ENCODE data around the gene ZNF248. TPM values are rescaled to one million over a fixed set of nuclear protein-coding genes. Genes with fewer than 3 reads are reported as not detected.

Gene ZNF248
- total RNA-seq, 6 experiments from 2014 or later = 3.3 to 5.5 (median 4.1) TPM

- DNase-seq = no peak
- no peak overlapping the region for H3K4me3 ChIP-seq
- no peak overlapping the region for H3K27ac ChIP-seq
- peaks cover 0 to 28% (median 5%) of the 10 kb centered on the region in 4 donors for H3K9me3 ChIP-seq
- intact Hi-C loops (cut with DNase I) = no loop called here
- 87% methylated on average over 2 of the region's 2 CpGs for WGBS (ENCODE audit: insufficient coverage, low coverage, low lambda C conversion rate, missing lambda C conversion rate)
- TF ChIP-seq, protein P1, sequence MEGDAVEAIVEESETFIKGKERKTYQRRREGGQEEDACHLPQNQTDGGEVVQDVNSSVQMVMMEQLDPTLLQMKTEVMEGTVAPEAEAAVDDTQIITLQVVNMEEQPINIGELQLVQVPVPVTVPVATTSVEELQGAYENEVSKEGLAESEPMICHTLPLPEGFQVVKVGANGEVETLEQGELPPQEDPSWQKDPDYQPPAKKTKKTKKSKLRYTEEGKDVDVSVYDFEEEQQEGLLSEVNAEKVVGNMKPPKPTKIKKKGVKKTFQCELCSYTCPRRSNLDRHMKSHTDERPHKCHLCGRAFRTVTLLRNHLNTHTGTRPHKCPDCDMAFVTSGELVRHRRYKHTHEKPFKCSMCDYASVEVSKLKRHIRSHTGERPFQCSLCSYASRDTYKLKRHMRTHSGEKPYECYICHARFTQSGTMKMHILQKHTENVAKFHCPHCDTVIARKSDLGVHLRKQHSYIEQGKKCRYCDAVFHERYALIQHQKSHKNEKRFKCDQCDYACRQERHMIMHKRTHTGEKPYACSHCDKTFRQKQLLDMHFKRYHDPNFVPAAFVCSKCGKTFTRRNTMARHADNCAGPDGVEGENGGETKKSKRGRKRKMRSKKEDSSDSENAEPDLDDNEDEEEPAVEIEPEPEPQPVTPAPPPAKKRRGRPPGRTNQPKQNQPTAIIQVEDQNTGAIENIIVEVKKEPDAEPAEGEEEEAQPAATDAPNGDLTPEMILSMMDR (IDR thresholded peaks at IDR 0.05) = no peak
- TF ChIP-seq POLR2A (IDR thresholded peaks at IDR 0.05) = no peak
- H3K36me3 ChIP-seq = no peaks in the 10 kb centered on the region
- H3K27me3 ChIP-seq = no peaks in the 10 kb centered on the region
- no peak for ATAC-seq
- no peaks in the 10 kb centered on the region for H3K4me1 ChIP-seq
Measured at GRCh38 chr10:37794305-37794976, 63.0 kb downstream of the ZNF248 start.

GRCh38 chr10:37789590-37789989, 67.8 kb downstream of the ZNF248 start:
- WGBS (ENCODE audit: insufficient coverage, low coverage, low lambda C conversion rate, missing lambda C conversion rate) = 26% methylated on average over 2 of the region's 2 CpGs

GRCh38 chr10:37784678-37785077, 72.7 kb downstream of the ZNF248 start:
- no peak for ATAC-seq
- H3K9me3 ChIP-seq = no peaks in the 10 kb centered on the region
- no peak overlapping the region for H3K4me3 ChIP-seq
- no peaks in the 10 kb centered on the region for H3K4me1 ChIP-seq
- no peak overlapping the region for H3K27ac ChIP-seq
- 73% methylated on average over 4 of the region's 4 CpGs for WGBS (ENCODE audit: insufficient coverage, low coverage, low lambda C conversion rate, missing lambda C conversion rate)
- no peaks in the 10 kb centered on the region for H3K27me3 ChIP-seq
- intact Hi-C loops (cut with DNase I) = no loop called here
- H3K36me3 ChIP-seq = no peaks in the 10 kb centered on the region
- TF ChIP-seq POLR2A (IDR thresholded peaks at IDR 0.05) = no peak
- TF ChIP-seq, protein P1 (IDR thresholded peaks at IDR 0.05) = no peak
- no peak for DNase-seq

More at GRCh38 chr10:37789590-37789989, 67.8 kb downstream of the ZNF248 start:
- Histone ChIP-seq H3K9me3 (peaks cover 0 to 7% (median 0%) of the 10 kb centered on the region in 4 donors), H3K4me1 (no peaks in the 10 kb centered on the region), H3K27me3 (no peaks in the 10 kb centered on the region), H3K27ac (no peak overlapping the region), H3K36me3 (no peaks in the 10 kb centered on the region), H3K4me3 (no peak overlapping the region)
- DNase-seq (no peak), ATAC-seq (peak in 2 of 4 donors; percentile 25 to 46)
- intact Hi-C loops (cut with DNase I) = no loop called here
- TF ChIP-seq, protein P1 (IDR thresholded peaks at IDR 0.05) = no peak
- no peak for TF ChIP-seq POLR2A (IDR thresholded peaks at IDR 0.05)

GRCh38 chr10:37780536-37780935, 76.9 kb downstream of the ZNF248 start:
- no peaks in the 10 kb centered on the region for H3K4me1 ChIP-seq
- no peak overlapping the region for H3K4me3 ChIP-seq
- no peaks in the 10 kb centered on the region for H3K27me3 ChIP-seq
- TF ChIP-seq, protein P1 (IDR thresholded peaks at IDR 0.05) = no peak
- no peak for TF ChIP-seq POLR2A (IDR thresholded peaks at IDR 0.05)
- no peak overlapping the region for H3K27ac ChIP-seq
- DNase-seq = no peak
- no peaks in the 10 kb centered on the region for H3K9me3 ChIP-seq
- no peak for ATAC-seq
- intact Hi-C loops (cut with DNase I) = no loop called here
- WGBS (ENCODE audit: insufficient coverage, low coverage, low lambda C conversion rate, missing lambda C conversion rate) = 81% methylated on average over 25 of the region's 32 CpGs
- no peaks in the 10 kb centered on the region for H3K36me3 ChIP-seq
